Esophagus muscularis mucosa (tissue), 4 donors: ENCODE measurements around the gene WTAP.

Experiments used
- EP300 ChIP-seq: sonication (generic); formaldehyde crosslinking; IDR thresholded peaks from one replicate; pipeline ENCODE4 v1.6.1; 2017; ENCODE audit warnings: antibody characterized with exemption
- POLR2A ChIP-seq: fragments of 450-650 bp; IDR thresholded peaks from one replicate; pipeline ENCODE4 v1.6.1; 2017; ENCODE audit warnings: antibody characterized with exemption, moderate library complexity, mild to moderate bottlenecking, low read depth
- POLR2AphosphoS5 ChIP-seq, 2 donors: sonication (generic); formaldehyde crosslinking; IDR thresholded peaks; one replicate each; pipeline ENCODE4 v1.6.1; 2017; ENCODE audit warnings: antibody characterized with exemption in 2 of 2
- TF ChIP-seq, protein P1 (sequence below), 3 experiments: fragments of 200-600 bp in 2 of 3; fragments of 450-650 bp in 1 of 3; sonication (generic) in 2 of 3; IDR thresholded peaks; one replicate each; pipeline ENCODE4 v1.5.1; 2017 to 2019; ENCODE audit warnings: antibody characterized with exemption in 3 of 3, mild to moderate bottlenecking in 2 of 3, moderate library complexity in 1 of 3

DNA sequence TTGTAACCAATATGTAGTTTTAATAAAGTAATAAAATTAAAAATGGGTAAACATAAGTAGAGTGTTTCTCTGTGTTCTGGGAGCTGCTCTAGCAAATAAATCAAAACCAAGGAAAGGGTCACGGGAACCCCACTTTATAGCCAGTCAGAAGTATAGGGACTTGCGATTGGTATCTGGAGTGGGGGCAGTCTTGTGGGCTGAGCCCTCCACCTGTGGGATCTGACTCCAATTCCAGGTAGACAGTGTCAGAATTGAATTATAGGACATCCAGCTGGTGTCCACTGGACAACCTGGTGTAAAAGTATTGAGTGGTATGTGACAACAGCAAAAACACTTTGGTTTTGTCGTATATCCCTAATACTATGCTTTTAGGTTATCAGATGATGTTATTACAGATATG, 48.7 kb upstream of the WTAP start:
- TF ChIP-seq, protein P1, sequence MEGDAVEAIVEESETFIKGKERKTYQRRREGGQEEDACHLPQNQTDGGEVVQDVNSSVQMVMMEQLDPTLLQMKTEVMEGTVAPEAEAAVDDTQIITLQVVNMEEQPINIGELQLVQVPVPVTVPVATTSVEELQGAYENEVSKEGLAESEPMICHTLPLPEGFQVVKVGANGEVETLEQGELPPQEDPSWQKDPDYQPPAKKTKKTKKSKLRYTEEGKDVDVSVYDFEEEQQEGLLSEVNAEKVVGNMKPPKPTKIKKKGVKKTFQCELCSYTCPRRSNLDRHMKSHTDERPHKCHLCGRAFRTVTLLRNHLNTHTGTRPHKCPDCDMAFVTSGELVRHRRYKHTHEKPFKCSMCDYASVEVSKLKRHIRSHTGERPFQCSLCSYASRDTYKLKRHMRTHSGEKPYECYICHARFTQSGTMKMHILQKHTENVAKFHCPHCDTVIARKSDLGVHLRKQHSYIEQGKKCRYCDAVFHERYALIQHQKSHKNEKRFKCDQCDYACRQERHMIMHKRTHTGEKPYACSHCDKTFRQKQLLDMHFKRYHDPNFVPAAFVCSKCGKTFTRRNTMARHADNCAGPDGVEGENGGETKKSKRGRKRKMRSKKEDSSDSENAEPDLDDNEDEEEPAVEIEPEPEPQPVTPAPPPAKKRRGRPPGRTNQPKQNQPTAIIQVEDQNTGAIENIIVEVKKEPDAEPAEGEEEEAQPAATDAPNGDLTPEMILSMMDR (IDR thresholded peaks at IDR 0.05) = no peak
- TF ChIP-seq POLR2A (no peak), POLR2AphosphoS5 (IDR thresholded peaks at IDR 0.05) (no peak), EP300 (no peak)
